Frontal cortex (tissue), 4 donors: Measurements from ENCODE around the gene CXCL8. TPM values are rescaled to one million over a fixed set of nuclear protein-coding genes. Genes with fewer than 3 reads are reported as not detected.

Source experiments
- DNase-seq, 2 donors: peaks; one replicate each; pipeline ENCODE4 v3.0.0; 2012; ENCODE audit warnings: low spot score in 2 of 2
- FAIRE-seq: peaks from 2 replicates; lab custom pipeline; 2012; peaks lifted over from hg19 to GRCh38; lab: Jason Lieb, UNC
- total RNA-seq: library from RNA; depleted of rRNA; stranded (reverse); fragments of >200 nt; gene quantifications from one replicate; pipeline ENCODE4 v1.2.3, GENCODE V29; 2014
- donor health status: control.
- donor health status: control.
- donor health status: control.

CXCL8 gene
- total RNA-seq, 1 donor from 2014 or later = 0.41 TPM

DNA sequence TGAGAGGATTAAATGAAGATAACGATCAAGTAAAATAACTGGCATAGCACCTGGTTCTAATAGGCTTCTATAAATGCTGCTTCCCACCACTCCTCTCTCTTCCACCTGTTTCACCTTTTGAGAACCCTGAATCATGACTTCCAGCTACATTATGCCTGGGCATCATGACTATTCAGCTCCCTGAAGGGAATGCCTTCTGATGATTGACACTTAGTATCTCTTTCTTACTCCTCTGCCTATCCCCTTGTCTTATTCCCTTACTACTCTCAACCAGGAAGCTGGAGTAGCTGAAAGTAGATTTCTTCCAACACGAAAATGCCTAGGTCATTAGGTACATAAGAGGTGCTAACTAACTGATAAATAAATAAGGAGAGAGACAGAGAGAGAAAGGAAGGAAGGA is 24.7 kb upstream of the CXCL8 start:
- DNase-seq = no peak
- FAIRE-seq = no peak

DNA sequence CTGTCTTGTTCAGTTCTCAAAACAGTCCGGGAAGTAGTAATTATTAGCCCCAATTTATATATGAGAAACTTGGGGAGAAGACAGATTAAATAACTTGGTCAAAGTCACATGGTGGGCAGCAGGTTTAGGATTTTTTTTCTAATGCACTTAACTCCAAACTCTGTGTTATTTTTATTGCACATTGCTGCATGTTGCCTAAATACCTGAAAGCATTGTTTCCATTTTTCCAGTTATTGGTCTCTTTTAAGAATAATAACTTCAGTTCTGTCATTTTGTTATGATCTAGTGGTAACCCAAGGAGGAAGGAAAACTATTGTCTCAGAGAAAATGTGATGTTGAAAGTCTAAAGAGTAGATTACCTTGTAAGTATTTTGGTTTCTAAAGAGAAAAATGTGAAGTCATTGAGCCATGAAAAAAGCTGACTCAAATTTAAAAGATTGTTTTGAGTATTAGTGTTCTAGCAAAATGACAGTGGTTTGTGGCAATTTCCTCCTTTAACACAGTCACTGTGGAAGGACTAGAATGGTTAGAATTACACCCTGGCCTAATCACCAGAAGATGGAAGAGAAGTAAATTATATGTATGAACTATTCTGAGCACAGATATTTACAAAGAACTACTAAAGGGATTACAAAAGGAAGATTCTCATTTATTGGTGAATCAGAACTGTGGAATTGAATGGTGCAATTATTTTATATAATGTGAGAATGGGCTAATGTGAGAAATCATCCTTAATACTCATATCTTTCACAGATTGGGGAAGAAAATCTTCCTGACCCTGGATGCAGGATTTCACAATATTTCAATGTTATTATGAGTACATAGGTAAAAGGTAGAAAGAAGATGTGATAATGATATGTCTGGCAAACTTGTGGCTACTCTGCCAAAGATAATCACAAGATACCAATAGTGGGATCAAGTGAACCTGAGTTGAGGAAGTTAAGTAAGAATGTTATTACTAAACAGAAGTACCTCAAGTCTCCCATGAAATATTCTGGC is 21.7 kb upstream of the CXCL8 start:
- no peak for FAIRE-seq

DNA sequence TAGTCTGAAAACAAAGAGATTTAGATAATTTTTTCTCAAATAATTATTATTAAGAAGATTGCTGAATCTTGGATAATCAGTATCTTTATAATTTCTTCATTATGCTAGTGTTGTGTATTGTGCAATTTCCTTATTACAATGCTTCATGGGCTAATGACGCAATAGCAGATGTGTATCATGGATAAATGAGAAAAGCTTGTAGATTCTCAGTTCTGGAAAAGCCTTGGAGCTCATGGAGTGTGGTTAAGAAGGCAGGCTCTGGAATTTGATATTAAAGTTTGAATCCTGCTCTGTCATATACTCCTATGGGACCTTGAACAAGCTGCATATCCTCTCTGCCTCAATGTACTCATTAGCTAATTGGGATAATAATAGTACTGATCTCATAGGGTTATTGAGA is 18.9 kb upstream of the CXCL8 start:
- no peak for DNase-seq
- FAIRE-seq = no peak

More for the DNA sequence above, 21.7 kb upstream of the CXCL8 start:
- DNase-seq = no peak

DNA sequence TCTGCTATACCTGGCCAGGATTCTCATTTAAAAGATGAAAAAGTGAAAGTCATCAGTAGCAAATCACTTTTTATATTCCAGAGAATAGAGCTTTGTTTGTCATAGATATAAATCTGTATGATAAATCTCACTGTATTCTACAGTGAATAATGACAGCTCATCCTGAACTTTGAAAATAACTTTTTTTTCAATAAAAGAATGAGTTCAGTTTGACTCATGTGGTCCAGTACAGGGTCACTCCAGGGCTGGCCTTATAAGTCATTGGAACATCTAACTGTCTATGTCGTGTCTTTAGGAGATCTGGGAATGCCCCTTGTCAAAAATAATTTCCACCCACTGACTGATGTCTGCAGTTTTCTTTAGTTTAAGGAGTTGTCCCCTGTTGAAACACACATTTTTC is 18.5 kb upstream of the CXCL8 start:
- no peak for DNase-seq

DNA sequence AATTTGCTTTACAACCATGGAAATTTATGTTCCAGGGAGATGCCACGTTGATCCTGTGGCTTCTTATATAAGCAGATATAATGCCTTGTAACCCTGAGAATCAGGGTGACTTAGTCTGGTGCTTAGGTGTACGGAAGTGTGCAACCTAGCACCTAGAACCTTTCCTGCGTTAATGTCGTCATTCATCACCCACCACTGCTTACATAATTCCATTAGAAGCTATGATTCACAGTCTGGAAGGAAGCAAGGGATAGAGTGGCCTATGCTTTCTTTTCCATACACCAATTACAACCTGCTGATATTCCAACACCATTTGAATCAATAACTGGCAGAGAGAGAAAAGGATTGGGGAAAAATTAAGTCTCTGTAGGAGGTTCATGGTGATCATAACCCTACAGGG is 17.3 kb upstream of the CXCL8 start:
- FAIRE-seq (no peak), DNase-seq (no peak)

More for the DNA sequence above, 18.5 kb upstream of the CXCL8 start:
- no peak for FAIRE-seq

DNA sequence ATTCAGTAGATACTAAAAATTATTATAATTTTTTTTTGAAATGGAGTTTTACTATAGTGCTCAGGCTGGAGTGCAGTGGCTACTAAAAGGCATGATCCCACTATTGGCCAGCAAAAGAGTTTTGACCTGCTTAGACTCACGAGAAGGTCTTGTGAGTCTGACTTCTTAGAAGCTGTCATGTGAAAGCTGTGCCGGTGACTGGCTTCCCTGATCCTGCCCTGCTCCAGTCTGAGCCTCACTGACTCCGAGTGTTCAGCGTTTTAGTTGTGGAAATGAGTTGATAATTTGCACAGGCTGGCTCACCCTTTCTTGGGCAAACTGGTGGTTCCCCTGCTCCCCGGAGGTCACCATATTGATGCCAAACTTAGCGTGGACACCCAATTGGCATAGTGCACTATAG is 16.4 kb upstream of the CXCL8 start:
- FAIRE-seq (no peak), DNase-seq (no peak)

DNA sequence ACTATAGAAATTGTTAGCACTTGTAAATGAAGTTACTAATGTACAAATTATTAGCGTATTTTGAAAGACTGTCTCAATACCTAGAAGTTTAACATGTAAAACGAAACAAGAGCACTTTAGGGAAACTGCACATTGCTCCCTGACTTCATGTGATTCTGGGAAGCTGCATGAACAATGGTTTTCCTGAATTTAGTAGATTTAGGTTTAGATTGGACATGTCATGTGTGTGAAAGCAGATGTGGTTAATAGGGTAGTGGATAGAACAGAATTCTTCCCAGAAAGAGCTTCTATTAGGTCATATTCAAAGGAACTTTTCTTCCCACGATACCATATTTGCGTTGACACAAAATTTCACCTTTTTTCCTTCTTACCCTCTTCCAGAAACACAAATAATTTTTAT is 14.9 kb upstream of the CXCL8 start:
- FAIRE-seq = no peak

DNA sequence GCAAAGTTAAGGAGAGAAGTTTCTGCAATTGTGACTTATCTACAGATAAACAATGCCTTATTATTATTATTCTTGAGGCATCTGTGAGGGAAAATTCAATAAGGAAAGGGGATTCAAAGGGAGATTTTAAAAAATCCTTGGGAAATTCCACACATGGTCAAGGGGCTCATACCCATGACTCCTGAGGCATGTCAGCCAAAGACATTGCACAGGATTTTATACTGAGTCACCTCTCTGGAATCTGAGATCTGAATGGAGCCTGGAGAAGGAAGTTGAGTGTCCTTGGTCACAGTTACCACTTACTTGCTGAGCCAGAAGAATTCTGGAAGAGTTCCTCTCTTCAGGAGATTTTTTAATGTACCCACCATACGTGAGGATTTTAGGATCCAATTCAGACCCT is 14.4 kb upstream of the CXCL8 start:
- DNase-seq (no peak), FAIRE-seq (no peak)

More for the DNA sequence above, 14.9 kb upstream of the CXCL8 start:
- DNase-seq = no peak

DNA sequence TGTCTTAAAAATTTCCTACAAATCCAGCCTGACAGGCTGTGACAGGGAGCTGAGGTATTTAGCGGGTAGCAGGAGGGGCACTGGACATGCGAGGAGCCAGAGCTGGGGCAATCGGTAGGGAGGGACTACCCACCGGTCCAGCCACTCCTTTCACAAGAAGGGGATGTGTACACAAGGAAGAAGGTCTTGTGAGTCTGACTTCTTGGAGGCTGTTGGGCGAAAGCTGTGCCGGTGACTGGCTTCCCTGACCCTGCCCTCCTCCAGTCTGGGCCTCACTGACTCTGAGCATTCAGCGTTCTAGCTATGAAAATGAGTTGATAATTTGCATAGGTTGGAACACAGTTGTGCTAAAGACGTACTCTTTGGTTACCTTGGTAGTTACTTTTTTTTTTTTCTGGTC is 12.7 kb upstream of the CXCL8 start:
- DNase-seq (no peak), FAIRE-seq (no peak)

DNA sequence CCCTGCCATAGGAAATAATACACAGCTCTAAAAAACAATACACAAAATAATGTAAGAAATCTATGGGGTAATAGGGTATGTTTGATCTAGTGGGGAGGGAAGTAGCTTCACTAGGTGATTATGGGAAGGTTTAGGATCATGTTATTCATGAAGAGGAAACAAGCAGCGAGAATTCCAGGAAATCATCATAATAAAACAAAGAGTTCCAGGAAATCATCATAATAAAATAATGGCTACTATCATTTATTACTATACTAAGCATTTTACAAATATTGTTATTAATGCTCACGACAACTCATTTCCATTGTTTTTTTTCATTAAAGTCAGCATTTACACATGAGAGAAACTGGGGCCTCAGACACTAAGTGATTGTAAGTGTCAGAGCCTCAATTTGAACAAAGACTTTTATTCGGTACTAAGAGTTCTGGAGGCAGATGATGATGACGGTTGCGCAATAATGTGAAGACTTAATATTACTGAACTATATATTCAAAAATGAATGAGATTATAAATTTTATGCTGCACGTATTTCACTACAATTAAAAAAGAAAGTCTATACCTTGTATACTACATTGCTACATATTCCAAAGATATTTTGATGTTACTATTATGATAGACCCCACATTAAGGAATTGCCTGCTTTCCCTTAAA is 12.2 kb upstream of the CXCL8 start:
- no peak for FAIRE-seq

DNA sequence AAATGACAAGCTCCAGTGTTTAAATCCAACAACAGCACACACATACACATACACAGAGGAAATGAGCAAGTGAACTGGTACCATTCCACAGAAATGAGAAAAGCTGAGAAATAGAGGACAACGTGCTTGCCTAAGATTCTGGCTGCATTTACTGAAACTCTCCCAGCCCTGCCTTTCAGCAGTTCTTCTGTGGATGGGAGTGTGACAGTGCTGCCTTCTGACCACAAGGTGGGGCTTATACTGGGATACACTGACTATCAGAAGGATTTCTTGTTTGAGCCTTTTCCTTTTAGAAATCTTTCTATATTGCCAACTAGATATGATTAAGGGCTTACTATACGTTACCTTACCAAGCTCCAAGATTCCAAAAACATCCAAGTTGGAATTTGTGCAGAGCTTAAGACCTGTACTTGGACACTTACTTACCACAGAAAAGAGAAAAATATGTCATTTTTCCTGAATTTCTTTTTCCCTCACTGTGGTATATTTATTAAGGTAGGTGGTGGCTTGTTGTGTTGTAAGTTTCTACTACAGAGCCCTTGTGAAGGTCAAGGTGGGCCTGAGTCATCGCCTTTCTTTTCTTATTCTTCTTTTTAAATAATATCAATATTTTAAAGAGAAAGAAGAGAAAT is 10.7 kb upstream of the CXCL8 start:
- FAIRE-seq (no peak), DNase-seq (peak in 1 of 2 donors; percentile 47)

More for the DNA sequence above, 12.2 kb upstream of the CXCL8 start:
- no peak for DNase-seq

DNA sequence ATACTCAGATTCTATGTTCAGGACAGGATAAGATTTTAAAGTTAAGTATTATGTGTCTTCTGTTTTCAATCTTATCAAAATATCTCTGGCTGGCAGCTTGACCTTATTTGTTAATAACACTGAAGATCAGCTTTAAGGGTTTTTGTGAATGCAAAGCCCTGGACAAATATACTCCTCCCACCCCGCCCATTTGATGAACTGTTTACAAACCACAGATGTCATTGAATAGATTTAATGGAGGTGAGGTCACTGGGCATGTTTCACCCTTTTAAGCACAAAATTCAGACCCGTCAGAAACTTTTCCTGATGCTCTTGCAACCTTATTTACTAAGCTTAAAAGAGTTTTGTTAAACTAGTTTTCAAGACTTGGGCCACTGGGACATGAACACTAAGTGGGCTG is 10.1 kb upstream of the CXCL8 start:
- FAIRE-seq (no peak), DNase-seq (no peak)

DNA sequence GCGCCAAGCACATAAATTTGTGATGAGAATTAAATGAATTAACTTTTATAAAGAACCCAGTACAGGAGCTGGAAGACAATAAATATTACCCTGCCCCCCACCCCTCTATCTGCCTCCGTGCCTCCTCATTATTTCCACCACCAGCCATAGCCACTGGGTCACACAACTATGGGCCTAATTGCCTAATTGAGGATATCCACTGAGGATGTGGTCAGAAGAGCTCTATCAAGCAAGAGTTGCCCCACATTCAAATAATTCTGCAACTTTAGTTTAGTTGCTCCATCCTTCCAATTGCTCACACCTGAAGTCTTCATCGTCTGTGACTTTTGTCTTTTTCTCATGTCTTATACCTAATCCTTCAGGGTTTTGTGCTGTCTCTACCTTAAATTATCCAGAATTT is 9.5 kb upstream of the CXCL8 start:
- no peak for DNase-seq
- no peak for FAIRE-seq

DNA sequence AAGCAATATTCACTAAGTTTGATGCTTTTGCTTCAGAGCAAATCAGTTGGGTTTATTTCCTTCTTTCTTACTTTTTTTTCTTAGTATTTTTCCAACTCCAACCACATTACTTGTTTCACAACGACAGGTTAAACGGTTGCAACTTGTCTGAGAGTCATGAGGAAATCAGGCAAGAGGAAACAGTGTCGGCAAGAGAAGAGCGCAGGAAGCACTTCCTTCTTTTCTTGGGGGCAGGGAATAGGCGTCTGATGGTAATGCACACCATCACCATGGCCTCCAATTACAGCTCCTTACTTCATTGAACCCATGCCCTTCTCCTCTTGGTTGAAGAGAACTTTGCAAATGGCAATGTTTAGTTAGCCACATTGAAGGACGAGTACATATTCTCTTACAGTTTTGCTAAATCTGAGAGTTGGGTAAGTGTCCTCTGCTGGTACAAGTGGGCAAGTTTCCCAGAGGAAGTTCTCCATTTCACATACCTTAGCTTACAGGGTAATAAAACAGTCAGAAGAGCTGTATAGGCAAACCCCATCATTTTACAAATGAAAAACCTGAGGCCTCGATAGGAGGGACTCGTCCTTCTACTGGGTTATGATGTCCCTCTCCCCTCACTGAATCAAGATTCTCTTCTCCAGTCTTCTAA is 8.3 kb upstream of the CXCL8 start:
- FAIRE-seq = no peak
- no peak for DNase-seq

DNA sequence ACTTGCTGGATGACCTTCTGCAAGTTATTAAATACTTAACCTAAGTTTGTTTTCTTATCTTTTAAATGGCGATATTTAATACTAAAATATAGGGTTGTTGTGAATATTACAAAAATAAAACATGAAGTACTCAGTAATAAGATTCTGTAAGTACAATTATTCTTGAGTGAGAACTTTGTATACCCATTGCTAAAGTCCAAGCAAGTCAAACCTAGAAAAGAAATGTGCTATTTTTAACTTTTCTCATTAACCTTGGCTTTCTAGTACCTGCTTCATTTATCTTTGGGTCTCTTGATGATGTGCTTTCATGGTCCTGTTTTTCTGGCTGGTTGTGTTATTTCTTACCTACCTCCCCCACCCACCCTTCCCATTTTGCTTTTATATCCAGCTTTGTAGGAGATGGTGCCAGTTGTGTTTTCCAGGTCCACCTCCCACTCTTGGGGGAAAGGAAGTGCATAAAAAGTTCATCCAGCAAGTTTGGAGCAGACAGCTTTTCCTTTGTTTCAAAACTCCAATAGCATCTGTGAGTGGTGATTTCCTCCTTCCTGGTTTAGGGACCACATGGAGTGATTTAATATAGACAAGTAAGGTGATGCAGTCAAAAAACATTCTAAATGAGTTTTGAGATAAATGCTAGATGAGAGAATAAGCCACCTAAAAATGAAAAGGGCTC is 7.5 kb upstream of the CXCL8 start:
- FAIRE-seq (no peak), DNase-seq (no peak)

DNA sequence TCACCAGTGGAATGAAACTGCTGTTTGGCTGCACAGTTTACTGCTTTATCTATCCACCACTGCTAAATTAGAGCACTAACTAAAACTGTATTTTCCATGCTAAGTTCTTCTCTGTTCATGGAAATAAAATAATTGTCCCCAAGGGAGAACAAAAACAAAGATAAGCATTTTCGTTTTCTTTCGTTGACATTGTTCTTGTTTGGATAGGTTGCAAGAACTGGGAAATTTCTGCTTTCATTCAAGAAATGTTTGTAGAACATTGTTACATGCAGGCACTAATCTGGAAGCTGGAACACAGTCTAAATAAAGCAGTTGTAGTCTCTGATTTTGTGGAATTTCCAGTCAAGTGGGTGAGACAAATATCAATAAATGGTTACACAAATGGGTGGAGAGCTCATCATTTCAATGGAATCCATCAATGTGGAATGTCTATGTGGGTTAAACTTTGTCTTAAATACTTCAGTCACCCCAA is 5.8 kb upstream of the CXCL8 start:
- FAIRE-seq = no peak
- DNase-seq = no peak

DNA sequence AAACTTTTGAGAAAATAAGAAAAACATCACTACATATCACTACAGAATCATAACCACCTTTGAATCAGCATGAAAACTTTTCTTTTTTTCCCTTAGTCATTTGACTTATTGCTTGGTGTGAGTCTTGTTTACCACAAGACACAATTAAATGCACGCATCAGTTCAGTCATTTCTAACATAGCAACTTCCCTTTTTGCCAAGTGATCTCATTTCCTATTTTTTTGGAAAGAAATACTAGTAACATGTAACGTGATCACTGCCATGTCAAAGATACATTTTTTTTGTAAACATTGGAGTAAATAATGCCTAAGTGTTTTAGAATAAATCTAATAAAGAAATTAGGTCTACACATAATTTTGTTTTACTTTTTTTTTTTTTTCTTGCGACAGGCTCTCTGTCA is 5.1 kb upstream of the CXCL8 start:
- DNase-seq (no peak), FAIRE-seq (no peak)

DNA sequence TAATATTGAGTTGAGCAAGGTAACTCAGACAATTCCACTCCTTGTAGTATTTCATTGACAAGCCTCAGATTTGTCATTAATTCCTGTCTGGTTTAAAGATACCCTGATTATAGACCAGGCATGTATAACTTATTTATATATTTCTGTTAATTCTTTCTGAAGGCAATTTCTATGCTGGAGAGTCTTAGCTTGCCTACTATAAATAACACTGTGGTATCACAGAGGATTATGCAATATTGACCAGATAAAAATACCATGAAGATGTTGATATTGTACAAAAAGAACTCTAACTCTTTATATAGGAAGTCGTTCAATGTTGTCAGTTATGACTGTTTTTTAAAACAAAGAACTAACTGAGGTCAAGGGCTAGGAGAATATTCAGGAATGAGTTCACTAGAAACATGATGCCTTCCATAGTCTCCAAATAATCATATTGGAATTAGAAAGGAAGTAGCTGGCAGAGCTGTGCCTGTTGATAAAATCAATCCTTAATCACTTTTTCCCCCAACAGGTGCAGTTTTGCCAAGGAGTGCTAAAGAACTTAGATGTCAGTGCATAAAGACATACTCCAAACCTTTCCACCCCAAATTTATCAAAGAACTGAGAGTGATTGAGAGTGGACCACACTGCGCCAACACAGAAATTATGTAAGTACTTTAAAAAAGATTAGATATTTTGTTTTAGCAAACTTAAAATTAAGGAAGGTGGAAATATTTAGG is 821 bp downstream of the CXCL8 start:
- DNase-seq = no peak
- no peak for FAIRE-seq
